ENCODE measurements around the gene AKT3. TPM values are rescaled to one million over a fixed set of nuclear protein-coding genes. Genes with fewer than 3 reads are reported as not detected.

The AKT3 gene
- total RNA-seq, 4 donors from 2014 or later, result 29.7 to 77.2 (median 37.4) TPM

GRCh38 chr1:243799908-243800307 lies 50.1 kb downstream of the AKT3 start:
- no peak for TF ChIP-seq CTCF (IDR thresholded peaks at IDR 0.05)
- no peak for ATAC-seq (ENCODE audit: low FRiP score)

GRCh38 chr1:243798726-243799125 lies 51.3 kb downstream of the AKT3 start:
- ATAC-seq (ENCODE audit: low FRiP score), result peak; percentile 76
- no peak for TF ChIP-seq CTCF (IDR thresholded peaks at IDR 0.05)
- DNase-seq (ENCODE audit: low spot score), result no peak

More at GRCh38 chr1:243799908-243800307, 50.1 kb downstream of the AKT3 start:
- DNase-seq (ENCODE audit: low spot score), result no peak

- ATAC-seq (ENCODE audit: low FRiP score) (no peak), DNase-seq (ENCODE audit: low spot score) (no peak)
- no peak for TF ChIP-seq CTCF (IDR thresholded peaks at IDR 0.05)
Observed at GRCh38 chr1:243796016-243796415, 54.0 kb downstream of the AKT3 start.

GRCh38 chr1:243793298-243793697 lies 56.7 kb downstream of the AKT3 start:
- no peak for TF ChIP-seq CTCF (IDR thresholded peaks at IDR 0.05)
- ATAC-seq (ENCODE audit: low FRiP score), result no peak
- DNase-seq (ENCODE audit: low spot score), result no peak

GRCh38 chr1:243792891-243793290 lies 57.2 kb downstream of the AKT3 start:
- no peak for ATAC-seq (ENCODE audit: low FRiP score)
- no peak for TF ChIP-seq CTCF (IDR thresholded peaks at IDR 0.05)
- no peak for DNase-seq (ENCODE audit: low spot score)

GRCh38 chr1:243792401-243792800 lies 57.6 kb downstream of the AKT3 start:
- no peak for TF ChIP-seq CTCF (IDR thresholded peaks at IDR 0.05)
- ATAC-seq (ENCODE audit: low FRiP score) (no peak), DNase-seq (ENCODE audit: low spot score) (no peak)

- ATAC-seq (ENCODE audit: low FRiP score), result no peak
- no peak for DNase-seq (ENCODE audit: low spot score)
- no peak for TF ChIP-seq CTCF (IDR thresholded peaks at IDR 0.05)
Observed at GRCh38 chr1:243791586-243792267, 58.3 kb downstream of the AKT3 start.
